CD4-positive, alpha-beta T cell treated with Interleukin-15 for 4 hours (primary cell): ENCODE measurements around the gene RTBDN.
A peak's percentile ranks its signal among the peaks of the same experiment; 100 is the strongest.

ENCODE experiments used
- DNase-seq: peaks from one replicate; pipeline ENCODE4 v3.0.0-alpha.2; 2020; ENCODE audit warnings: low spot score

Gene RTBDN

GRCh38 chr19:12834566-12834943 is at the start of gene RTBDN:
Gene RTBDN (minus strand): TSS chr19:12834579. CDS start chr19:12829979, 4,600 bp downstream.
- no peak for DNase-seq

GRCh38 chr19:12882589-12882988 is 48.2 kb upstream of the RTBDN start:
- no peak for DNase-seq

GRCh38 chr19:12881172-12881808 is 46.9 kb upstream of the RTBDN start, which contains the start of gene DNASE2:
Gene DNASE2 (minus strand): TSS chr19:12881449. CDS start chr19:12881375, 74 bp downstream.
- peak; percentile 87 for DNase-seq

- DNase-seq: no peak
Observed at GRCh38 chr19:12880551-12881171, 46.3 kb upstream of the RTBDN start.

GRCh38 chr19:12875086-12875485 is 40.7 kb upstream of the RTBDN start:
- no peak for DNase-seq

- no peak for DNase-seq
Observed at GRCh38 chr19:12873891-12874745, 39.7 kb upstream of the RTBDN start.

- peak; percentile 55 for DNase-seq
Observed at GRCh38 chr19:12872941-12873890, 38.8 kb upstream of the RTBDN start.

GRCh38 chr19:12872255-12872654 is 37.9 kb upstream of the RTBDN start:
- no peak for DNase-seq

GRCh38 chr19:12871681-12872080 is 37.3 kb upstream of the RTBDN start:
- no peak for DNase-seq

- DNase-seq: no peak
Observed at GRCh38 chr19:12868540-12869112, 34.2 kb upstream of the RTBDN start.

- DNase-seq: peak; percentile 37
Observed at GRCh38 chr19:12867120-12868099, 33.0 kb upstream of the RTBDN start.

GRCh38 chr19:12866416-12867119 is 32.2 kb upstream of the RTBDN start:
- no peak for DNase-seq

GRCh38 chr19:12865746-12866415 is 31.5 kb upstream of the RTBDN start:
- no peak for DNase-seq

GRCh38 chr19:12864721-12865715 is 30.6 kb upstream of the RTBDN start:
- DNase-seq: no peak

- no peak for DNase-seq
Observed at GRCh38 chr19:12864143-12864542, 29.8 kb upstream of the RTBDN start.

GRCh38 chr19:12859546-12859945 is 25.2 kb upstream of the RTBDN start:
- no peak for DNase-seq

GRCh38 chr19:12858041-12858928 is 23.9 kb upstream of the RTBDN start:
- DNase-seq: no peak
